HCT116 (cell line): ENCODE data around the gene TOX4. TPM values are rescaled to one million over a fixed set of nuclear protein-coding genes. Genes with fewer than 3 reads are reported as not detected.

Experiments used
- ATAC-seq: fragments of 200-7000 bp; cut with Tn5 transposase; 2 replicates; pipeline ENCODE4 v1.9.1; 2020; ENCODE audit warnings: mild to moderate bottlenecking, moderate library complexity
- BruUV-seq: library from RNA; stranded (reverse); fragments of 400-500 nt; replicated peaks from 2 replicates; lab custom pipeline; 2021; lab: Mats Ljungman, UMichigan
- CTCF ChIA-PET: fragments of 300-600 bp; sonication (Branson Sonifier 250); formaldehyde crosslinking; loops from one replicate; lab custom pipeline; 2021; ENCODE audit warnings: antibody characterized with exemption; lab: Charles Lee
- POLR2A ChIA-PET: fragments of 300-600, 350-600 bp; sonication (Branson Sonifier 250); formaldehyde crosslinking; loops from one replicate; lab custom pipeline; 2021; ENCODE audit warnings: antibody characterized with exemption; lab: Charles Lee
- RAD21 ChIA-PET, 2 experiments: fragments of 300-600 bp; sonication (Branson Sonifier 250); formaldehyde crosslinking; loops; one replicate each; lab custom pipeline; 2023; ENCODE audit warnings: low total read pairs in 2 of 2; ENCODE audit not compliant: uncharacterized antibody in 2 of 2, unreplicated experiment in 2 of 2, low non-redundant PET in 1 of 2; lab: Charles Lee
- DNase-seq: peaks from one replicate; pipeline ENCODE4 v3.0.0-alpha.2; 2010; ENCODE audit warnings: low read depth, low spot score
- H2AFZ ChIP-seq: fragments of 200-600 bp; shearing (Covaris generic), sonication (generic); 2 replicates; pipeline ENCODE4 v1.6.1; 2017; ENCODE audit warnings: low read depth, mixed run types, mixed read lengths, antibody characterized with exemption, low read length; ENCODE audit not compliant: poor library complexity, severe bottlenecking
- H3K27ac ChIP-seq: 2 replicates; pipeline ENCODE4 v1.5.1; 2012; ENCODE audit warnings: low read depth, low read length
- H3K27me3 ChIP-seq: fragments of 200-600 bp; sonication (generic); 2 replicates; pipeline ENCODE4 v1.6.1; 2016; ENCODE audit warnings: mixed run types, low read length, mixed read lengths; ENCODE audit not compliant: insufficient read depth
- H3K36me3 ChIP-seq, 2 experiments: fragments of 200-500 bp in 1 of 2; fragments of 200-600 bp in 1 of 2; sonication (Bioruptor generic) in 1 of 2; sonication (generic) in 1 of 2; 2 replicates each; pipeline versions ENCODE4 v1.5.1 to v1.6.1; 2014 to 2016; ENCODE audit warnings: low read length in 2 of 2, inconsistent platforms in 1 of 2, mixed read lengths in 1 of 2, mixed run types in 1 of 2; ENCODE audit not compliant: insufficient read depth in 2 of 2, control insufficient read depth in 1 of 2
- H3K4me1 ChIP-seq, 2 experiments: fragments of 200-600 bp in 1 of 2; sonication (generic) in 1 of 2; 2 replicates each; pipeline versions ENCODE4 v1.5.1 to v1.6.1; 2012 to 2017; ENCODE audit warnings: low read length in 2 of 2, inconsistent platforms in 1 of 2, mild to moderate bottlenecking in 1 of 2, mixed read lengths in 1 of 2, mixed run types in 1 of 2, moderate library complexity in 1 of 2; ENCODE audit not compliant: insufficient read depth in 2 of 2, control insufficient read depth in 1 of 2
- H3K4me2 ChIP-seq: fragments of 200-600 bp; sonication (generic); 2 replicates; pipeline ENCODE4 v1.6.1; 2017; ENCODE audit warnings: mixed run types, low read length, mixed read lengths
- H3K4me3 ChIP-seq, 2 experiments: fragments of 200-600 bp in 1 of 2; sonication (generic) in 1 of 2; replicated peaks in 1 of 2; 2 replicates each; pipeline ENCODE4 v1.5.1; 2011 to 2016; ENCODE audit warnings: low read length in 2 of 2, control low read depth in 1 of 2, low read depth in 1 of 2, mild to moderate bottlenecking in 1 of 2, mixed read lengths in 1 of 2, mixed run types in 1 of 2
- H3K79me2 ChIP-seq: fragments of 200-600 bp; sonication (generic); 2 replicates; pipeline ENCODE4 v1.6.1; 2017; ENCODE audit warnings: mild to moderate bottlenecking, mixed run types, low read length, moderate library complexity, mixed read lengths; ENCODE audit not compliant: insufficient read depth
- H3K9ac ChIP-seq: fragments of 200-600 bp; sonication (generic); 2 replicates; pipeline ENCODE4 v1.6.1; 2016; ENCODE audit warnings: low read length, mixed read lengths
- H3K9me2 ChIP-seq: fragments of 200-600 bp; sonication (generic), shearing (Covaris generic); 2 replicates; pipeline ENCODE4 v1.6.1; 2017; ENCODE audit warnings: mixed run types, mild to moderate bottlenecking, moderate library complexity; ENCODE audit not compliant: insufficient read depth
- H3K9me3 ChIP-seq, 2 experiments: fragments of 200-500 bp in 1 of 2; fragments of 200-600 bp in 1 of 2; sonication (Bioruptor generic) in 1 of 2; sonication (generic) in 1 of 2; 2 replicates each; pipeline ENCODE4 v1.6.1; 2014 to 2017; ENCODE audit warnings: low read length in 2 of 2, mixed read lengths in 2 of 2, inconsistent platforms in 1 of 2, low read depth in 1 of 2, mild to moderate bottlenecking in 1 of 2, mixed run types in 1 of 2, moderate library complexity in 1 of 2; ENCODE audit not compliant: control insufficient read depth in 1 of 2, insufficient read depth in 1 of 2
- H4K20me1 ChIP-seq: fragments of 200-600 bp; sonication (generic), shearing (Covaris generic); 2 replicates; pipeline ENCODE4 v1.6.1; 2017; ENCODE audit warnings: mixed run types, mild to moderate bottlenecking, moderate library complexity; ENCODE audit not compliant: insufficient read depth
- ATF3 ChIP-seq: IDR thresholded peaks from 2 replicates; pipeline ENCODE4 v1.6.1; 2012
- CEBPB ChIP-seq: IDR thresholded peaks from 2 replicates; pipeline ENCODE4 v1.6.1; 2012; ENCODE audit warnings: low read depth
- CTCF ChIP-seq, 3 experiments: fragments of 200-600 bp in 1 of 3; sonication (generic) in 1 of 3; IDR thresholded peaks in 2 of 3; conservative IDR thresholded peaks in 1 of 3; 2 replicates each; pipeline ENCODE4 v1.5.1; 2012 to 2017; ENCODE audit warnings: low read depth in 2 of 3, low read length in 2 of 3, antibody characterized with exemption in 1 of 3, borderline replicate concordance in 1 of 3, control low read depth in 1 of 3, mild to moderate bottlenecking in 1 of 3, mixed read lengths in 1 of 3, mixed run types in 1 of 3, moderate library complexity in 1 of 3; ENCODE audit not compliant: insufficient read depth in 1 of 3
- EGR1 ChIP-seq: IDR thresholded peaks from 2 replicates; pipeline ENCODE4 v1.6.1; 2012; ENCODE audit warnings: low read depth
- ELF1 ChIP-seq: IDR thresholded peaks from 2 replicates; pipeline ENCODE4 v1.6.1; 2012; ENCODE audit warnings: low read depth, borderline replicate concordance
- EZH2phosphoT487 ChIP-seq: fragments of 200-600 bp; IDR thresholded peaks from 2 replicates; pipeline ENCODE4 v1.6.1; 2018; ENCODE audit warnings: antibody characterized with exemption, borderline replicate concordance
- JUND ChIP-seq: IDR thresholded peaks from 2 replicates; pipeline ENCODE4 v1.6.1; 2012
- POLR2AphosphoS5 ChIP-seq: IDR thresholded peaks from 2 replicates; pipeline ENCODE4 v1.6.1; 2011; ENCODE audit warnings: mild to moderate bottlenecking, low read depth, low read length, moderate library complexity
- SP1 ChIP-seq: IDR thresholded peaks from 2 replicates; pipeline ENCODE4 v1.6.1; 2012; ENCODE audit warnings: low read depth
- SRF ChIP-seq: IDR thresholded peaks from 2 replicates; pipeline ENCODE4 v1.6.1; 2012; ENCODE audit warnings: low read depth
- ZFX ChIP-seq: fragments of 450-650 bp; IDR thresholded peaks from 2 replicates; pipeline ENCODE4 v1.6.1; 2017
- ZNF274 ChIP-seq: fragments of 200-500 bp; sonication (Bioruptor generic); IDR thresholded peaks from 2 replicates; pipeline ENCODE4 v1.6.1; 2014; ENCODE audit warnings: mild to moderate bottlenecking, low read depth, low read length, inconsistent platforms
- intact Hi-C: fragments of 100-400 bp; cut with micrococcal nuclease; formaldehyde crosslinking; loops from 2 replicates; pipeline ENCODE4 v1.10.0; 2022
- total RNA-seq: library from RNA; stranded (reverse); gene quantifications from one replicate; pipeline ENCODE4 v1.2.1, GENCODE V29; 2021; ENCODE audit not compliant: unreplicated experiment
- TF ChIP-seq, protein P1 (sequence below): IDR thresholded peaks from 2 replicates; pipeline ENCODE4 v1.6.1; 2012
- TF ChIP-seq, protein P2 (sequence below): IDR thresholded peaks from 2 replicates; pipeline ENCODE4 v1.6.1; 2012; ENCODE audit warnings: low read depth

TOX4 gene
- total RNA-seq, 1 experiment from 2014 or later = 58.5 TPM

DNA sequence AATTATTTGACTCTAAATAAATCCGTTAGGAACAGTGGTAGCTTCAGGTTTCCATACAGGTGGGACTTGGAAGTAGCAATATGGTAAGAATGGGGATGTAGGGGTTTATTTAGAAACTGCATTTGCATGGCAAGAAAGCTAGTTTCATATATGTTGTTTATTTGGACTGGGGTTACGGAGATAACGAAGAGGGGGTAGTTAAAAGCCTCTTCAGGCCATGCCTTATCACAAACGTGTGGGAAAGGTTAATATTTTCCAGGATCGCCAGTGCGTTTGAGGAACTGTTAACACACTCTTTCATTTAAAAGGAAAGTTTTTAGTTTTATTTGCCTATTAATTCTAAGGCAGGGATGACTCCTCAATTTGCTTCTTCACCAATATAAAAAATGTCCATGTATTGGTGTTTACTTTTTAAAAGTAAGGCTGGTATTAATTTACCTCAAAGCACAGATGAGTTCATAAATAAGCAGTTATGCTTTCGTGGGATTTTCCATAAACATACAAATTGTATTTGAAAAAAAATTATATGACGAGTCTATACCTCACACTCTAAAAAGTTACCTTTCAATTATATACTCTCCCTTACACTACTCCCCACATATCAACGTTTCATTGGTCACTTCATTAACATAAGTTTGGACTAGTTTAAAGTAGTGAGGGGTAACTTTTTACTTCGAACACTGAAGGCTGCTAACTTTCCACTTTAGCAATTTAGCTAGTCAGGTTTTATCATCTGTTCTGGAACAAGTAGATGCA lies 1.1 kb upstream of the TOX4 start:
- DNase-seq = peak; percentile 18
- CTCF ChIA-PET = interaction anchor here (0.5 to 2.7 kb wide), 6 partner anchors 12 to 217 kb away, joined by 3 to 8 read pairs (median 4); partner anchors contain the start of genes CHD8 and SUPT16H

More for the DNA sequence above, 1.1 kb upstream of the TOX4 start:
- ATAC-seq = peak; percentile 33
- TF ChIP-seq ZNF274 (no peak), ZFX (no peak), CEBPB (no peak), POLR2AphosphoS5 (no peak), ATF3 (no peak), CTCF (IDR thresholded peaks at IDR 0.05 in 2 of 3, conservative IDR thresholded peaks at IDR 0.05 in 1 of 3; ENCODE audit: borderline replicate concordance in 1 of 3, insufficient read depth in 1 of 3, low read depth in 2 of 3, low read length in 2 of 3) (no peak), EZH2phosphoT487 (no peak), SP1 (no peak), SRF (no peak), EGR1 (no peak), JUND (no peak), ELF1 (no peak)
- TF ChIP-seq, protein P1, sequence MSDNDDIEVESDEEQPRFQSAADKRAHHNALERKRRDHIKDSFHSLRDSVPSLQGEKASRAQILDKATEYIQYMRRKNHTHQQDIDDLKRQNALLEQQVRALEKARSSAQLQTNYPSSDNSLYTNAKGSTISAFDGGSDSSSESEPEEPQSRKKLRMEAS = no peak
- TF ChIP-seq, protein P2, sequence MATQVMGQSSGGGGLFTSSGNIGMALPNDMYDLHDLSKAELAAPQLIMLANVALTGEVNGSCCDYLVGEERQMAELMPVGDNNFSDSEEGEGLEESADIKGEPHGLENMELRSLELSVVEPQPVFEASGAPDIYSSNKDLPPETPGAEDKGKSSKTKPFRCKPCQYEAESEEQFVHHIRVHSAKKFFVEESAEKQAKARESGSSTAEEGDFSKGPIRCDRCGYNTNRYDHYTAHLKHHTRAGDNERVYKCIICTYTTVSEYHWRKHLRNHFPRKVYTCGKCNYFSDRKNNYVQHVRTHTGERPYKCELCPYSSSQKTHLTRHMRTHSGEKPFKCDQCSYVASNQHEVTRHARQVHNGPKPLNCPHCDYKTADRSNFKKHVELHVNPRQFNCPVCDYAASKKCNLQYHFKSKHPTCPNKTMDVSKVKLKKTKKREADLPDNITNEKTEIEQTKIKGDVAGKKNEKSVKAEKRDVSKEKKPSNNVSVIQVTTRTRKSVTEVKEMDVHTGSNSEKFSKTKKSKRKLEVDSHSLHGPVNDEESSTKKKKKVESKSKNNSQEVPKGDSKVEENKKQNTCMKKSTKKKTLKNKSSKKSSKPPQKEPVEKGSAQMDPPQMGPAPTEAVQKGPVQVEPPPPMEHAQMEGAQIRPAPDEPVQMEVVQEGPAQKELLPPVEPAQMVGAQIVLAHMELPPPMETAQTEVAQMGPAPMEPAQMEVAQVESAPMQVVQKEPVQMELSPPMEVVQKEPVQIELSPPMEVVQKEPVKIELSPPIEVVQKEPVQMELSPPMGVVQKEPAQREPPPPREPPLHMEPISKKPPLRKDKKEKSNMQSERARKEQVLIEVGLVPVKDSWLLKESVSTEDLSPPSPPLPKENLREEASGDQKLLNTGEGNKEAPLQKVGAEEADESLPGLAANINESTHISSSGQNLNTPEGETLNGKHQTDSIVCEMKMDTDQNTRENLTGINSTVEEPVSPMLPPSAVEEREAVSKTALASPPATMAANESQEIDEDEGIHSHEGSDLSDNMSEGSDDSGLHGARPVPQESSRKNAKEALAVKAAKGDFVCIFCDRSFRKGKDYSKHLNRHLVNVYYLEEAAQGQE = no peak
- Histone ChIP-seq H3K27me3 (no peaks in the 10 kb centered on the region), H3K9ac (peak overlapping the region; percentile 79), H3K9me2 (no peaks in the 10 kb centered on the region), H3K4me2 (peak overlapping the region; percentile 78), H3K4me1 (peaks cover 8 to 14% of the 10 kb centered on the region in 2 experiments), H3K79me2 (peaks cover 43% of the 10 kb centered on the region), H3K36me3 (peaks cover 5 to 13% of the 10 kb centered on the region in 2 experiments; a peak in 2 of 4 replicates), H3K9me3 (no peaks in the 10 kb centered on the region), H4K20me1 (no peaks in the 10 kb centered on the region), H3K27ac (peak overlapping the region; percentile 46), H3K4me3 (peak overlapping the region; percentile 97 to 99), H2AFZ (peak overlapping the region; percentile 81)
- ChIA-PET POLR2A (interaction anchor here (0.8 to 1.3 kb wide), 2 partner anchors 20 to 66 kb away, joined by 3 to 9 read pairs; partner anchors contain the start of gene CHD8), RAD21 (no interaction called here)
- BruUV-seq = TSS peak; percentile 74
- intact Hi-C loops = loop anchor here (1.0 to 2.0 kb wide), 3 partner anchors 20 to 39 kb away; partner anchors contain the start of genes CHD8 and METTL3
